Stimulated activated CD4-positive, alpha-beta T cell treated with anti-CD3 and anti-CD28 coated beads, Interleukin-2, amount 100 ng/mL, for 24 hours (primary cell): ENCODE measurements around the gene REPS1.

Experiments
- DNase-seq, 2 donors: peaks; one replicate each; pipeline ENCODE4 v3.0.0-alpha.2; 2020

Gene REPS1

DNA sequence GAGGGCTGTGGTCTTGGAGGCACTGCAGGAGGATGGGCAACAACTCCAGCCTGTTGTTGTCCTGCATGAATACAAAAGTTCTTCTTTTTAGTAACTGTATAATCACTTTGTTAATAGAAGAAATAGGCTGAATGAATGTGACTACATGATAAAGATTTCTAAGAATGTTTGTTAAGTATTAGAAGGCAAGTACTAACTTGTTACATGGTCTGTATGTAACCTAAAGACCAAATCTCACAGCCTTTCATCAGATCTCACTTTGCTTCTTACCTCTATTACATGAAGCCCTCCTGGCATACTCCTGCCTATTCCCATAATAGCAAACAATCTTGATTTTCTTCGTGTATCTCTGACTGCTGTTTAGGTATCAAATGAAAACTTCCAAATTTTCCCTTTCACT, 73.4 kb downstream of the REPS1 start:
- no peak for DNase-seq

DNA sequence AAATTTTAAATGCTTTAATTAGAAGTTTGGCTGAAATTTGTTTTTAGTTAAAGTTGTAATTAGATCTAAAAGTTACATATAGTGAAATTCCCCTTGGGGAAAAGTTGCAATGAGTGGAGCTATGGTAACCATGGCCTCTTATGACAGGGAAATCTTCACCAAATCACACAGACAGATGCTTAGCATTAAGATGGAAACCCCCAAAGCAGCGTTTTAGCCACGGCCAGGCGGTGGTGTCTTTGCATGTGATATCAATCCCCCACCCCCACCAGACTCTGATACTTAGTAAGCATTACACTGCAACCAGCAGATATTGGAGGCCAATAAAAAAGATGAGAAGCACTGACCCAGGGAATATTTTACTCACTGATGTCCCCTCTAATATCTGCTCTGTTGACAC, 75.7 kb downstream of the REPS1 start:
- no peak for DNase-seq

GRCh38 chr6:138909975-138910374, 78.1 kb downstream of the REPS1 start:
- no peak for DNase-seq

DNA sequence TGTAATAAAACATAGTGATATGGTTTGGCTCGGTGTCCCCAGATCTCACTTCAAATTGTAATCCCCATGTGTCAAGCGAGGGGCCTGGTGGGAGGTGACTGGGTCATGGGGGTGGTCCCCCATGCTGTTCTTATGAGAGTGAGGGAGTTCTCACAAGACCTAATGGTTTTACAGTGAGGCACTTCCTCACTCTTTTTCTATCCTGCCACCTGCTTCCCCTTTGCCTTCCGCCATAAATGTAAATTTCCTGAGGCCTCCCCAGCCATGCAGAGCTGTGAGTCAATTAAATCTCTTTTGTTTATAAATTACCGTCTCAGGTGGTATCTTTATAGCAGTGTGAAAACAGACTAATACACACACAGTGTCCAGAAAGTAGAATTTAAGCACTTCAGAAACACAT, 78.5 kb downstream of the REPS1 start:
- DNase-seq = no peak

- DNase-seq = no peak
Measured at GRCh38 chr6:138907167-138907566, 80.9 kb downstream of the REPS1 start.

GRCh38 chr6:138897031-138897430, 91.0 kb downstream of the REPS1 start:
- DNase-seq = no peak

- DNase-seq = no peak
Measured at GRCh38 chr6:138896104-138896756, 91.8 kb downstream of the REPS1 start.

- no peak for DNase-seq
Measured at GRCh38 chr6:138891255-138891986, 96.6 kb downstream of the REPS1 start.

DNA sequence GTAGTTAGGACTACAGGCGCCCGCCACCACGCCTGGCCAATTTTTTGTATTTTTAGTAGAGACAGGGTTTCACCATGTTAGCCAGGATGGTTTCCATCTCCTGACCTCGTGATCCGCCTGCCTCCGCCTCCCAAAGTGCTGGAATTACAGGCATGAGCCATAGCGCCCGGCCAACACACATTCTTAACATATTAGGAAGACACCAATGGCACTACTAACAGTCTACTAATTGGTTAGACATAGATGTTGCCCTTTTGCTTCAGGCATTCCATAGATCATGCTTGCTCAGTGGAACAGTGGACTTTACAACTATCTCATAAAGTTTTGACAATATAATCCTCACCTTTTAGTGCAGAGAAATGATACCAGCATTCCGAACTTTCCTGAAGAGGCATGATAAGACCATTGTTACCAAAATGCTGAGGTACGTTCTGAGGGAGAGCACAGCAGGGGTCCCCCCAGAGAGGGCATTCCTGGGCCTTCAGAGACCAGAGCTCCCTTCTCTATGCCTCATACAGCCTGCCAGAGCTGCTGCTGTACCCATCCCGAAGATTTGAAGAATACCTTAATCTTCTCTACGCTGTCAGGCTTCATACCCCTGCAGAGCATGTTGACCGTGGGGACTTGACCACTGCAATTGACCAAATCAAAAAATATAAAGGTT, 102.8 kb downstream of the REPS1 start:
- DNase-seq = no peak

GRCh38 chr6:138882369-138883017, 105.6 kb downstream of the REPS1 start:
- no peak for DNase-seq

DNA sequence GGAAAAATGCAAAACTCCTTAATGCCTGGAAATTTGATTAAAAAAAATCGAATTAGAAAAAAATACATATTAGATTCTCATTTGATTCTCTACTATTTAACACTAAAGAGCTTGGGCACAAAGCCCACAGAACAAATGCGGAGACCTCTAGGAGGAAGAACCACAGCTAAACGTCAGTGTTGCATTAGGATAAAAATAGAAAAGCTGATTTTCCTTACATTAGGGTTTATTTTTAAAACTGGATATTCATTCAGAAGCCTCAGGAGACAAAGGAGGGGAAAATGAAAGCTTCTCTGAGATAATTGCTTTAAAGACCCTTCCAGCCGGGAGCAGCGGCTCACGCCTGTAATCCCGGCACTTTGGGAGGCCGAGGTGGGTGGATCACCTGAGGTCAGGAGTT, 114.9 kb downstream of the REPS1 start:
- DNase-seq = no peak

- no peak for DNase-seq
Measured at GRCh38 chr6:138869398-138869797, 118.7 kb downstream of the REPS1 start.

DNA sequence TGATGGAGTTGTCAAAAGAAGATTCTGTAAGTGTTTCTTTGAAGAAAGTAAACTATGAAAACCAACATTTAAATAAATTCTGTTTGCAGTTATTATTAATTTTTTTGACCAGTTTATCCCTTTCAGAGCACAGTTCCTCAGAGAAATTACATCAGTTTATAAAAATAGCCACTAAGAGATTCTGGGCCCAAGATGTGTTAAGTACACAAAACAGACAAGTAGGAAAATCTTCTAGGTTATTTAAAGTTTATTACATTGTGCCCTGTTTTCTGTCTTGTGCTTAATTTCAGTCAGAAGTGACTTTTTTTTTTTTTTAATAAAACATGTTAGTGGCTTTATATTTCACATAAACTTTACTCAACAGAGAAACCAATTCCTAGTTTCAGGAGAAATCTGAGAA, 119.9 kb downstream of the REPS1 start:
- DNase-seq = no peak

GRCh38 chr6:138865480-138866109, 122.5 kb downstream of the REPS1 start:
- DNase-seq = no peak

DNA sequence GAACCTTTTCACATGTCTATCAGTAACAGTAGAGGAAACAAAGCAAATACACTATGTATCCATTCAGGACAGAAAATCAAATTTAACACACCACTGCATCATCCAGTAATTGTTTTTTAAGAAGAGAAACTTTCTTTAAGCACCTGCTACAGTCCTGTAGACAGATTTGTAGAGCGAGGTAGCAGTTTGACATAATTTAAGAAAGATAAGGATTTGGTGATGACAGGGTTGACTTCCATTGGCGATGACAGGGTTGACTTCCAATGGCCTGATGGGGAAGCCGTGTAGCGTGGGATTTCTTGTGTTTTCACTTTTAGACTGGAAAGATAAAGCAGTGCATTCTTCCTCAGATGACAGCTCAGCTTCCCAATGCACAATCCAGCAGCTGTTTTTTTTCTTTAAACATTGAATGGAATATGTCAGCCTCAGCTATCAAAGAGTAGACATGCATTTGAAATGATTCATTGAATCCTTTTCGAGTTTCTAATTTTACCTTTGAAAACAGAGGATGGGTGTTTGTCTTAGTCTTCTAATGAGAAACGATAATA, 123.6 kb downstream of the REPS1 start:
- DNase-seq = no peak

DNA sequence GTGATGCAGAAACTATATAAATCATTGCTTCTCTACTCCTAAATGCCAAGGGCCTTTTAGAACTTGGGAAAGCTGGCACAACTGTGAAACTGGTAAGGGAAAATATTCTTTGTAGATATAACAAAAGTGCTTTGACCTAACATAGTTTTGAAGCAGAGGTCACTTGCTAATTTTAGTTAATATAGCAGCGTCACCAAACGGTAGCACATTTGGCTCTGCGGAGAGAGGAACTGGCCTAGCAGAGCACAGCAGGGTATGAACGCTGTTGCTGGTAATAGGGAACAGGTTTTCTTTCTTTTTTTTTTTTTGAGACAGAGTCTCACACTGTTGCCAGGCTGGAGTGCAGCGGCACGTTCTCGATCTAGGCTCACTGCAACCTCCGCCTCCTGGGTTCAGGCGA, 124.7 kb downstream of the REPS1 start:
- no peak for DNase-seq

DNA sequence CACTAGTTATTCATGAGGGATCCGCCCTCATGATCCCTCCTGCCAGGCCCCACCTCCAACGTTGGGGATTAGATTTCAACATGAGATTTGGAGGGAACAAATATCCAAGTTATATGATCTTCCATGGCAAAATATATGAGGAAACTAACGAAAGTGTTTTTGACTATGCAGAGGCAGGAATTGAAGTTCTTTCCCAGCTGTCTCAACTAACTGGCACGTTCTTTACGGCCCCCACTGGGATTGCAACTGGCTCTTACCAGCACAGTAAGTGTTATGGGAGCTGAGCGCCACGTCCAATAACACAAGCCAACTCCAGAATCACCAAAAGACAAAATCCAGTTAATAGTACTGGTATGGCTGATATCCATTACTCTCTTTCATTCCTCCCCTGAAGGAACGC, 125.6 kb downstream of the REPS1 start:
- no peak for DNase-seq

DNA sequence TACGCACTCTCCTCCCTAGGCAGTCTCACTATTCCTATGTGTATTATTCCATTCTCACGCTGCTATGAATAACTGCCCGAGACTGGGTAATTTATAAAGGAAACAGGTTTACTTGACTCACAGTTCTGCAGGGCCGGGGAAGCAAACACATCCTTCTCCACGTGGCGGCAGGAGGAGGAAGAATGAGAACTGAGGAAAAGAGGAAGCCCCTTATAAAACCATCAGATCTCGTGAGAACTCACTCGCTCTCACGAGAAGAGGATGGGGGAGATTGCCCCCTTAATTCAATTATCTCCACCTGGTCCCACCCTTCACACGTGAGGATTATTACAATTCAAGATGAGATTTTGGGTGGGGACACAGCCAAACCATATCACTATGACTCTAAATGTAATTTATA, 130.3 kb downstream of the REPS1 start:
- DNase-seq = no peak

DNA sequence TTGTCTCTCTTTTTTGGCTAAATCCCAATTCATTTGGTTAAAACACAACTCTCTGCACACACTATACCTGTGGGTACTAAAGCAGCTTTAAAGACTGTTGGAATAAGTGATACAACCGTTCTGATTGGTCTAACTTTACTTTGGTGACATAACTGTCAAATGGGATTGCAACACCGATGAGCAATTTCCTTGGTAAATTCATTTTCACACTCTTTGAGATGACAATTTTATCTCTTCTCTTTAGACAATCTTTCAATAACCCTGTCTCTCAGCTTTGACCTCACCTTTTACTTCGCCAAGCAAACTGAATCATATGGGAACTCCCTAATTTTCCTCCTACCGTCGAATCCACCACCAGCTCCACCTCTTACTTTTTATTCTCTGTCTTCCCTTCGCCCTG, 131.4 kb downstream of the REPS1 start:
- no peak for DNase-seq
